ENCODE data around the gene ADAP1. TPM values are rescaled to one million over a fixed set of nuclear protein-coding genes. Genes with fewer than 3 reads are reported as not detected.

The ADAP1 gene
- total RNA-seq, 2 donors from 2014 or later, result 4.2 to 7.7 TPM

GRCh38 chr7:855686-856369, 98.7 kb downstream of the ADAP1 start:
- DNase-seq (ENCODE audit: low spot score), result no peak
- no peaks in the 10 kb centered on the region for H3K9me3 ChIP-seq
- H3K27me3 ChIP-seq, result no peaks in the 10 kb centered on the region
- no peaks in the 10 kb centered on the region for H3K4me1 ChIP-seq
- no peak overlapping the region for H3K27ac ChIP-seq
- H3K4me3 ChIP-seq, result no peak overlapping the region
- peaks cover 87% of the 10 kb centered on the region for H3K36me3 ChIP-seq
- no peak for TF ChIP-seq CTCF (IDR thresholded peaks at IDR 0.05)

DNA sequence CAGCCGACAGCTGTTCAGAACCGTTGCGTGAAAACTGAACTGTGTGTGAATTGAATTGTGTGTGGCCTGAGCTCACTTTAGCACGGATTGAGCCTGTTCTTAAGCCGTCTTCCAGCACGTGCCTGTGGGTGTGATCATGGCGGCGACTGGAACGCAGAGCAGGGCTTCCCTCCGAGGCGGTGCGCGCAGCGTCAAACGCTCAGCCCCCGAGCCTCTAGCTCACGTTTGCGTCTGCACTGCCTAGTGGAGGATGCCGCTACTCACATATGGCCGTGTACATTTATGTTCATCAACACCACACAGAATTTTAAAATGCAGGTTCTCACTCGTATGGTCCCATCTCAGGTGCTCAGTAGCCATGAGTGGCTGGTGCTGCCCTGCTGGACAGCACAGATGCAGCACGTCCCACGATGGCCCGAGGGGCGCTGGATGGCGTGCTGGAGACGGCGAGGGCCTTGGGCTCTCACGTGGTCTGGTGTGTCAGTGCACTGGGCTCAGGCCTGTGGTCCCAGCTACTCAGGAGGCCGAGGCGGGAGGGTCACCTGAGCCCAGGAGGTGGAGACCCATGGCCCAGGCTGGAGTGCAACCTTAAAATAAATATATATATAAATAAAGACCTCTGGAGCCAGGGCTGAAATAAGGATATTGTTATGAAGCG, 100.2 kb downstream of the ADAP1 start:
- Histone ChIP-seq H3K27ac (no peak overlapping the region), H3K4me1 (peaks cover 0 to 4% of the 10 kb centered on the region in 2 donors), H3K36me3 (peaks cover 81% of the 10 kb centered on the region), H3K27me3 (no peaks in the 10 kb centered on the region), H3K9me3 (no peaks in the 10 kb centered on the region), H3K4me3 (no peak overlapping the region)
- DNase-seq (ENCODE audit: low spot score), result no peak
- no peak for TF ChIP-seq CTCF (IDR thresholded peaks at IDR 0.05)

GRCh38 chr7:853366-854117, 100.9 kb downstream of the ADAP1 start:
- Histone ChIP-seq H3K4me3 (no peak overlapping the region), H3K9me3 (no peaks in the 10 kb centered on the region), H3K4me1 (peaks cover 0 to 4% of the 10 kb centered on the region in 2 donors), H3K27me3 (no peaks in the 10 kb centered on the region), H3K36me3 (peaks cover 78% of the 10 kb centered on the region), H3K27ac (no peak overlapping the region)
- DNase-seq (ENCODE audit: low spot score), result no peak
- TF ChIP-seq CTCF (IDR thresholded peaks at IDR 0.05), result no peak

- Histone ChIP-seq H3K4me1 (peaks cover 0 to 4% of the 10 kb centered on the region in 2 donors), H3K27ac (no peak overlapping the region), H3K4me3 (no peak overlapping the region), H3K9me3 (no peaks in the 10 kb centered on the region), H3K27me3 (no peaks in the 10 kb centered on the region), H3K36me3 (peaks cover 55% of the 10 kb centered on the region)
- TF ChIP-seq CTCF (IDR thresholded peaks at IDR 0.05), result no peak
- DNase-seq (ENCODE audit: low spot score), result no peak
Observed at GRCh38 chr7:851204-851603, 103.3 kb downstream of the ADAP1 start.

- Histone ChIP-seq H3K27ac (peak overlapping the region; percentile 28 to 62), H3K4me1 (peaks cover 0 to 4% of the 10 kb centered on the region in 2 donors), H3K36me3 (peaks cover 47% of the 10 kb centered on the region), H3K4me3 (no peak overlapping the region), H3K27me3 (no peaks in the 10 kb centered on the region), H3K9me3 (no peaks in the 10 kb centered on the region)
- TF ChIP-seq CTCF (IDR thresholded peaks at IDR 0.05), result no peak
- no peak for DNase-seq (ENCODE audit: low spot score)
Observed at GRCh38 chr7:849781-850180, 104.7 kb downstream of the ADAP1 start.

Measured in right atrium auricular region (tissue), 2 donors.